ENCODE measurements around the gene GRHL1.

The GRHL1 gene

DNA sequence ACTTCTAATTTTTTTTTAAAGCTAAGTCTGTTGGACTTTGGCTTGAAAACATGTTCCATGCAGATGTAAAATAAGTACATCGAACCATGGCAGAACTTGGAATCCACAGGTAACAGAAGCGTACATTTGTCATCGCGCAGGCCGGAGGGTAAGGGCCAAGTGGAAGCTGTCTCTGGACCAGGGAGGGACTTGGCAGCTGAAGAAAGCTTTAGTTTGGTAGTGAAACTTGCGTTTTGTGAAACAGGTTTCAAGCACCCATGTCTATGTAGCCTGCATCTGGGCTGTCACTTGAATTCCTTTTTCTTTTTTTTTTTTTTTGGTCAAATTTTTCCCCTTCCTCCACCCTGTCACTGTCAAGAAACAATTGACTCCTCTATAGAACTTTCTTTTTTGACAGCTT, 20.4 kb downstream of the GRHL1 start:
- DNase-seq (ENCODE audit: low read depth) = no peak

GRCh38 chr2:9972621-9973479, 21.4 kb downstream of the GRHL1 start:
- no peak for DNase-seq (ENCODE audit: low read depth)

- DNase-seq (ENCODE audit: low read depth) = no peak
Observed at GRCh38 chr2:9973690-9974089, 22.2 kb downstream of the GRHL1 start.

- DNase-seq (ENCODE audit: low read depth) = no peak
Observed at GRCh38 chr2:9974343-9974742, 22.9 kb downstream of the GRHL1 start.

DNA sequence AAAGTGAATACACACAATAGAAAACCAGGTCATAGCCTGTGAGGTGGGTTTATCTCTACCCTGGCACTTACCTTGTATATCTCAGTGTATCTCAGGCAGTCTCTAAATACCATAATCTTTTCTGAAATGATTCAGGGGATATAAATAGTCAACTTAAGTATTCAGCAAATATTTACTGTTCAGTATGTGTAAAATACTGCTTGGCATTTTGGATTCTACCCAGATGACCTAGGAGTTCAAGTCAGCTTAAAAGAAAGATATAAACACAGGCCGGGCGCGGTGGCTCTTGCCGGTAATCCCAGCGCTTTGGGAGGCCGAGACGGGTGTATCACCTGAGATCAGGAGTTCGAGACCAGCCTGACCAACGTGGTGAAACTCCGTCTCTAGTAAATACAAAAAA, 23.8 kb downstream of the GRHL1 start:
- DNase-seq (ENCODE audit: low read depth) = no peak

- DNase-seq (ENCODE audit: low read depth) = no peak
Observed at GRCh38 chr2:9975805-9976447, 24.4 kb downstream of the GRHL1 start.

GRCh38 chr2:9979977-9980376, 28.5 kb downstream of the GRHL1 start:
- DNase-seq (ENCODE audit: low read depth) = no peak

DNA sequence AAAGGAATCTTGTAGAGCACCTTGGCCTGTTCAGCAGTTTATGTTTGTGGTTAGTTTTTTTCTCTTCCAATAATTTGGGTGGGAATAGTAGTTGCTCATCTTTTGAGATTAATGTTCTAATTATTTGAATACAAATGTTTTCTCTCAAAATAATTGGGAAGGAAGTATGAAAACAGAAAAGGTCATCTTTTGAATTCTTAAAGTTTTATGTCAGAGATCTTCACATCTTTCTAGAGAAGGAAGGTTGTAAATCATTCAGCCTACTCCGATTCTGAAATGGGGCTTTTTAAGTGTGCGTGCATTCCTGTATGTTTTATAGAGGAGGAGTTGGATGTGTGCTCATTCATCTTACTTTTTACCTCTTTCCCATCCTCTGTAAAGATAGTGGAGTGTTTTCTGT, 29.0 kb downstream of the GRHL1 start:
- DNase-seq (ENCODE audit: low read depth) = no peak

DNA sequence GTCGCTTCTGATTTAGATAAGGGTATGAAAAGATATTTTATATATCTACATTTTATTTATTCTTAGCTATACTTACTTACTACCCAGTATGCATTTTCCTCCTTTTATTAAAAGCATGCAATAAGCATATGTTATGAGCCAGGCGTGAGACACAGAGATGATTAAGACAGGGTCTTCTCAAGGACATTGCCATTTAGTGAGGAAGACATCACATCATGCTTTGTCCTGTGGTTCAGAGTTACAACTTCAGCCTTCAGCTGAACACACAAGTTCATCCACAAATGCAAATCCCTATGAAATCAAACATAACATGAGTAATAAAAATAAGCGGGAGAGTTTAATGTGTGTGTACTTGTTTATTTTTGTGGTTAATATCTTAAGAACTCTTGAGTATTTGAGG, 30.2 kb downstream of the GRHL1 start:
- no peak for DNase-seq (ENCODE audit: low read depth)

GRCh38 chr2:9982248-9982647, 30.8 kb downstream of the GRHL1 start:
- no peak for DNase-seq (ENCODE audit: low read depth)

DNA sequence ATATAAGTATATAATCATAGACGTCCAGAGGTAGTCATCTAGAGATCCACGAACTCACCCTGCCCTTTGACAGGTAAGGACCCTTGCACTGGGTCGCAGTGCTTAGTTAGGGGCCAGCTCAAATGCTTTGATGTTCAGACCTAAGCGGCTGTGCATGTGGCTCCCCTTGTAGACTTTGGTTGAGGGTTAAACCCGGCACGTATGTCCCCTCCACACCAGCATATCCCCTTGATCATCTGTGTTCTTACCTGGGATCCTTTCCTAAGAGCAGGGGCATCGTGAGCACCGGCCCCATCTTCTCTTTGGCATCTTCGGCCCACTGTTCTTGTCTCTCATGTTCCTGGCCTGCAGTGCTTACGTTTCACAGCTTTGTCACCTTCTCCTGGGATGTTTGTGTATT, 31.4 kb downstream of the GRHL1 start:
- no peak for DNase-seq (ENCODE audit: low read depth)

GRCh38 chr2:9983401-9984216, 32.1 kb downstream of the GRHL1 start:
- DNase-seq (ENCODE audit: low read depth) = no peak

- DNase-seq (ENCODE audit: low read depth) = no peak
Observed at GRCh38 chr2:9984217-9984739, 32.8 kb downstream of the GRHL1 start.

- no peak for DNase-seq (ENCODE audit: low read depth)
Observed at GRCh38 chr2:9984871-9985480, 33.5 kb downstream of the GRHL1 start.

GRCh38 chr2:9985531-9986328, 34.2 kb downstream of the GRHL1 start:
- DNase-seq (ENCODE audit: low read depth) = no peak

DNA sequence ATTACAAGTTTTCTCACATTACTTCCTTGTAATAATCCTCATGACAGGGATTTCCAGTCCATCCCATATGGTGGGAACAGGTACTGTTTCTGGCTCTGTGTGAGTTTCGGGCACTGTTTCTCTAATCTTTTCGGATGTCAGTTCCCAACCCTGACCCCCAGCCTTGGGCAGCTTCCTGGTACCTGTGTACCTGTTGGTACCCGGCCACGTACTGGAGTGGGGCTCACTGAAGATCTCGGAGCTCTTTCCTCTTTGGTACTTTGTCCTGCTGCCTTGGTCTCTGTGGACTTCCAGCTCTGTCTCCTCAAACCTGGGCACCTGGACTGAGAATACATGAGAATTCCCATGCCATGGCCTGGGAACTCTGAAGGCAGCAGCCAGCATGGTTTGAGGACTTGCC, 36.8 kb downstream of the GRHL1 start:
- no peak for DNase-seq (ENCODE audit: low read depth)

GRCh38 chr2:9990736-9991135, 39.2 kb downstream of the GRHL1 start:
- DNase-seq (ENCODE audit: low read depth) = no peak

GRCh38 chr2:9991221-9991620, 39.7 kb downstream of the GRHL1 start:
- no peak for DNase-seq (ENCODE audit: low read depth)

- no peak for DNase-seq (ENCODE audit: low read depth)
Observed at GRCh38 chr2:9991829-9992273, 40.4 kb downstream of the GRHL1 start.

DNA sequence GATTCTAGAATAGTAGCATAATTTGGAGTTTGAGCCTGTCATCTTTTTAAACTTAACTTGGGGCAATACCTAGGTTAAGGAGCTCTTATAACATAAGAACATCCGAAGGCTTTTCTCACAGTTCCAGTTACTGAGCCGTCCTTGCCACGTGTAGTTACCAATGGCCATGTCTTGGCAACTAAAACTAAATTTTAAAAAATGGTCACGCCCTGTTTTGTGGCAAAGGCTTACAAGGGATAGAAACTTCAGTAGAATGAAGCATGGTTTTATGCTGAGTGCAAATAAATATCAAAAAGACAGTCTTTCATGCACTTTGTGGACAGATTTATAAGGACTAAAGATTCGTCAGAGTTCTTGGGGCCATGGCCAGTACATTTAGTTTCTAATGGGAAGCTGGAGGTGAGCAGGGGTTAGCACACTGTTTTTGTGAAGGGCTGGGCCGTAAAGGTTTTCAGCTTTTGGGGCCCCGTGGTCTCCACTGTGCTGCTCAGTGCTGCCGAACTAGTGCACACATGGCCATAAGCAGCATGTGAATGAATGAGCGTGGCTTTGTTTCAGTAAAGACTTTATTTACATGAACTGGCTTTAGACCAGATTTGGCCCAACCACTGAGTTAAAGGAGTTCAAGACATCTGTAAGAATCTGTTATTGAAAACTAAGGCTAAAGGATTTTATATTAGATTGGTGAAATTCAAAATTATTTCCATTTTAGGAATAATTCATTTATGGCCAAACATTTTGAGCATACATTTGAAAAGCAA, 41.1 kb downstream of the GRHL1 start:
- DNase-seq (ENCODE audit: low read depth) = no peak

Measured in stimulated activated CD8-positive, alpha-beta memory T cell treated with anti-CD3 and anti-CD28 coated beads, Interleukin-15, amount 100 ng/mL, for 1 hour (primary cell).